DOHH2 (cell line): ENCODE data around the gene SH2D1B.

Source experiments
- H3F3A ChIP-seq: fragments of 200-600 bp; sonication (generic), shearing (Covaris generic); 2 replicates; pipeline ENCODE4 v1.6.0; 2016; ENCODE audit warnings: antibody characterized with exemption, mild to moderate bottlenecking; ENCODE audit not compliant: control insufficient read depth, insufficient read depth
- H3K27ac ChIP-seq: fragments of 200-600 bp; sonication (generic); 2 replicates; pipeline ENCODE4 v1.5.1; 2014; ENCODE audit warnings: low read depth, mild to moderate bottlenecking, low read length, moderate library complexity
- H3K27me3 ChIP-seq: fragments of 200-600 bp; sonication (generic); 2 replicates; pipeline ENCODE4 v1.6.1; 2014; ENCODE audit warnings: mild to moderate bottlenecking, low read length, mixed read lengths; ENCODE audit not compliant: control insufficient read depth
- H3K36me3 ChIP-seq: fragments of 200-600 bp; sonication (generic); 2 replicates; pipeline ENCODE4 v1.6.1; 2014; ENCODE audit warnings: mild to moderate bottlenecking, low read length, moderate library complexity, mixed read lengths; ENCODE audit not compliant: control insufficient read depth
- H3K4me1 ChIP-seq: fragments of 200-600 bp; sonication (generic); 2 replicates; pipeline ENCODE4 v1.6.1; 2014; ENCODE audit warnings: mild to moderate bottlenecking, low read length, mixed read lengths; ENCODE audit not compliant: control insufficient read depth
- H3K4me2 ChIP-seq: fragments of 200-600 bp; sonication (generic); 2 replicates; pipeline ENCODE4 v1.6.0; 2014; ENCODE audit warnings: mild to moderate bottlenecking, low read length, moderate library complexity
- H3K4me3 ChIP-seq: fragments of 200-600 bp; sonication (generic); 2 replicates; pipeline ENCODE4 v1.5.1; 2014; ENCODE audit warnings: mild to moderate bottlenecking, low read length, mixed read lengths
- H3K79me2 ChIP-seq: fragments of 200-600 bp; sonication (generic); 2 replicates; pipeline ENCODE4 v1.6.1; 2014; ENCODE audit warnings: mild to moderate bottlenecking, low read length, mixed read lengths; ENCODE audit not compliant: control insufficient read depth
- H3K9me2 ChIP-seq: fragments of 200-600 bp; sonication (generic); replicated peaks from 2 replicates; pipeline ENCODE4 v1.6.1; 2014; ENCODE audit warnings: mild to moderate bottlenecking, low read length, mixed read lengths; ENCODE audit not compliant: control insufficient read depth
- H3K9me3 ChIP-seq: fragments of 200-600 bp; sonication (generic); 2 replicates; pipeline ENCODE4 v1.6.1; 2014; ENCODE audit warnings: antibody characterized with exemption, low read length, mixed read lengths; ENCODE audit not compliant: control insufficient read depth, insufficient read depth
- H4K20me1 ChIP-seq: fragments of 200-600 bp; sonication (generic); 2 replicates; pipeline ENCODE4 v1.6.0; 2014; ENCODE audit warnings: low read depth, mild to moderate bottlenecking, antibody characterized with exemption, low read length, moderate library complexity; ENCODE audit not compliant: control insufficient read depth, insufficient read depth
- CTCF ChIP-seq: fragments of 200-600 bp; sonication (generic); IDR thresholded peaks from one replicate; pipeline ENCODE4 v1.5.1; 2014; ENCODE audit warnings: antibody characterized with exemption, mild to moderate bottlenecking, low read depth, low read length; ENCODE audit not compliant: poor library complexity, severe bottlenecking
- EZH2phosphoT487 ChIP-seq: fragments of 200-600 bp; sonication (generic); IDR thresholded peaks from 2 replicates; pipeline ENCODE4 v1.6.1; 2017; ENCODE audit warnings: borderline replicate concordance, mild to moderate bottlenecking, antibody characterized with exemption, low read length, moderate library complexity, mixed read lengths

The SH2D1B gene

GRCh38 chr1:162373541-162374260 lies 38.2 kb downstream of the SH2D1B start:
- Histone ChIP-seq H3K27me3 (no peaks in the 10 kb centered on the region), H3K79me2 (no peaks in the 10 kb centered on the region), H3K9me3 (no peaks in the 10 kb centered on the region), H3K27ac (no peak overlapping the region), H3K4me3 (no peak overlapping the region), H3F3A (no peaks in the 10 kb centered on the region), H3K9me2 (no peaks in the 10 kb centered on the region), H4K20me1 (no peaks in the 10 kb centered on the region), H3K4me2 (no peak overlapping the region), H3K4me1 (no peaks in the 10 kb centered on the region), H3K36me3 (no peaks in the 10 kb centered on the region)
- no peak for TF ChIP-seq CTCF

GRCh38 chr1:162373072-162373427 lies 38.9 kb downstream of the SH2D1B start:
- Histone ChIP-seq H3K79me2 (no peaks in the 10 kb centered on the region), H3K27me3 (no peaks in the 10 kb centered on the region)

GRCh38 chr1:162372159-162373071 lies 39.5 kb downstream of the SH2D1B start:
- H3K4me3 ChIP-seq, result no peak overlapping the region
- H3F3A ChIP-seq, result no peaks in the 10 kb centered on the region
- no peaks in the 10 kb centered on the region for H3K79me2 ChIP-seq
- no peaks in the 10 kb centered on the region for H3K9me2 ChIP-seq
- no peak overlapping the region for H3K4me2 ChIP-seq
- H4K20me1 ChIP-seq, result no peaks in the 10 kb centered on the region
- no peaks in the 10 kb centered on the region for H3K36me3 ChIP-seq
- H3K9me3 ChIP-seq, result no peaks in the 10 kb centered on the region
- no peaks in the 10 kb centered on the region for H3K27me3 ChIP-seq
- H3K4me1 ChIP-seq, result no peaks in the 10 kb centered on the region
- TF ChIP-seq CTCF, result no peak
- no peak for TF ChIP-seq EZH2phosphoT487
- H3K27ac ChIP-seq, result no peak overlapping the region

More at GRCh38 chr1:162373072-162373427, 38.9 kb downstream of the SH2D1B start:
- Histone ChIP-seq H3K27ac (no peak overlapping the region), H4K20me1 (no peaks in the 10 kb centered on the region), H3F3A (no peaks in the 10 kb centered on the region), H3K4me2 (no peak overlapping the region), H3K36me3 (no peaks in the 10 kb centered on the region), H3K4me3 (no peak overlapping the region), H3K4me1 (no peaks in the 10 kb centered on the region), H3K9me3 (no peaks in the 10 kb centered on the region), H3K9me2 (no peaks in the 10 kb centered on the region)
- no peak for TF ChIP-seq CTCF
- TF ChIP-seq EZH2phosphoT487, result no peak
